Measurements from ENCODE around the gene PXYLP1. TPM values are rescaled to one million over a fixed set of nuclear protein-coding genes. Genes with fewer than 3 reads are reported as not detected.

The PXYLP1 gene
- total RNA-seq, 2 experiments from 2014 or later, result 21.2 to 22.6 TPM

GRCh38 chr3:141275511-141275910 lies 43.9 kb downstream of the PXYLP1 start:
- DNase-seq, result no peak
- Mint-ChIP-seq H3K4me3 (no peak overlapping the region), H3K36me3 (ENCODE audit: low read depth) (peaks cover 18% of the 10 kb centered on the region), H3K9me3 (no peaks in the 10 kb centered on the region), H3K27ac (peak overlapping the region; percentile 46), H3K4me1 (ENCODE audit: low read depth) (peaks cover 40% of the 10 kb centered on the region), H3K27me3 (no peaks in the 10 kb centered on the region)
- CTCF ChIA-PET, result no interaction called here
- POLR2A ChIA-PET, result no interaction called here
- no peak overlapping the region for H3K27ac ChIP-seq (ENCODE audit: low read depth in 1 of 2, low read length in 2 of 2)
- H3K27me3 ChIP-seq (ENCODE audit: control insufficient read depth in 1 of 2, insufficient read depth in 2 of 2, low read length in 2 of 2), result no peaks in the 10 kb centered on the region
- no peak for ATAC-seq (ENCODE audit: poor library complexity)
- no peaks in the 10 kb centered on the region for H3K9me3 ChIP-seq (ENCODE audit: control insufficient read depth in 1 of 2, insufficient read depth in 1 of 2, low read length in 2 of 2)
- peaks cover 13% of the 10 kb centered on the region for H3K36me3 ChIP-seq (ENCODE audit: insufficient read depth, low read length)
- no peak overlapping the region for H3K4me3 ChIP-seq (ENCODE audit: low read length)
- no peak for TF ChIP-seq CTCF (IDR thresholded peaks at IDR 0.05)
- intact Hi-C loops (cut with DNase I, micrococcal nuclease), result no loop called here
- peaks cover 32% of the 10 kb centered on the region for H3K4me1 ChIP-seq (ENCODE audit: insufficient read depth, low read length)

DNA sequence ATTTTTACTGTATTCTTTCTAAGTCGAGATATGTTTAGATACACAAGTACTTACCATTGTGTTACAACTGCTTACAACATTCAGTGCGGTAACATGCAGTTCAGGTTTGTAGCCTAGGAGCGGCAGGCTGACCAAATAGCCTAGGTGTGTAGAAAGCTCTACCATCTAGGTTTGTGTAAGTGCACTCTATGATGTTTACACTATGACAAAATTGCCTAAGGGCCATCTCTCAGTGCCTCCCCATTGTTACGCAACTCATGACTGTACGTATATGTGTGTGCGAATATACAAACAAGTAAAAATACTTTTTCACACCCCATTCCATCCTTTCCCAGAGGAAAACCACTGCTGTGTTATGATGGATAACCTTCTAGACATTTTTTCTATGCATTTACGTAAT lies 44.3 kb downstream of the PXYLP1 start:
- Histone ChIP-seq H3K4me1 (ENCODE audit: insufficient read depth, low read length) (peaks cover 32% of the 10 kb centered on the region), H3K36me3 (ENCODE audit: insufficient read depth, low read length) (peaks cover 18% of the 10 kb centered on the region), H3K9me3 (ENCODE audit: control insufficient read depth in 1 of 2, insufficient read depth in 1 of 2, low read length in 2 of 2) (no peaks in the 10 kb centered on the region), H3K27ac (ENCODE audit: low read depth in 1 of 2, low read length in 2 of 2) (no peak overlapping the region), H3K27me3 (ENCODE audit: control insufficient read depth in 1 of 2, insufficient read depth in 2 of 2, low read length in 2 of 2) (no peaks in the 10 kb centered on the region), H3K4me3 (ENCODE audit: low read length) (no peak overlapping the region)
- ChIA-PET POLR2A (no interaction called here), CTCF (no interaction called here)
- ATAC-seq (ENCODE audit: poor library complexity) (no peak), DNase-seq (no peak)
- no peak for TF ChIP-seq CTCF (IDR thresholded peaks at IDR 0.05)
- Mint-ChIP-seq H3K36me3 (ENCODE audit: low read depth) (peaks cover 23% of the 10 kb centered on the region), H3K27me3 (no peaks in the 10 kb centered on the region), H3K27ac (no peak overlapping the region), H3K4me3 (no peak overlapping the region), H3K9me3 (no peaks in the 10 kb centered on the region), H3K4me1 (ENCODE audit: low read depth) (peaks cover 40% of the 10 kb centered on the region)
- intact Hi-C loops (cut with DNase I, micrococcal nuclease), result no loop called here

- ChIA-PET CTCF (no interaction called here), POLR2A (no interaction called here)
- Mint-ChIP-seq H3K27ac (no peak overlapping the region), H3K36me3 (ENCODE audit: low read depth) (peaks cover 27% of the 10 kb centered on the region), H3K4me3 (no peak overlapping the region), H3K27me3 (no peaks in the 10 kb centered on the region), H3K9me3 (no peaks in the 10 kb centered on the region), H3K4me1 (ENCODE audit: low read depth) (peaks cover 40% of the 10 kb centered on the region)
- DNase-seq, result no peak
- H3K4me3 ChIP-seq (ENCODE audit: low read length), result no peak overlapping the region
- peaks cover 22% of the 10 kb centered on the region for H3K36me3 ChIP-seq (ENCODE audit: insufficient read depth, low read length)
- intact Hi-C loops (cut with DNase I, micrococcal nuclease), result no loop called here
- peaks cover 32% of the 10 kb centered on the region for H3K4me1 ChIP-seq (ENCODE audit: insufficient read depth, low read length)
- H3K9me3 ChIP-seq (ENCODE audit: control insufficient read depth in 1 of 2, insufficient read depth in 1 of 2, low read length in 2 of 2), result no peaks in the 10 kb centered on the region
- no peak for TF ChIP-seq CTCF (IDR thresholded peaks at IDR 0.05)
- no peak for ATAC-seq (ENCODE audit: poor library complexity)
- no peaks in the 10 kb centered on the region for H3K27me3 ChIP-seq (ENCODE audit: control insufficient read depth in 1 of 2, insufficient read depth in 2 of 2, low read length in 2 of 2)
- no peak overlapping the region for H3K27ac ChIP-seq (ENCODE audit: low read depth in 1 of 2, low read length in 2 of 2)
These were observed 44.8 kb downstream of the PXYLP1 start for GRCh38 chr3:141276398-141276797.
